ENCODE measurements around the gene BRSK2. TPM values are rescaled to one million over a fixed set of nuclear protein-coding genes. Genes with fewer than 3 reads are reported as not detected.

The BRSK2 gene
- total and polyA plus RNA-seq, 2 of the 4 experiments (the other 2 are of a cell fraction): 0.18 to 0.62 TPM

DNA sequence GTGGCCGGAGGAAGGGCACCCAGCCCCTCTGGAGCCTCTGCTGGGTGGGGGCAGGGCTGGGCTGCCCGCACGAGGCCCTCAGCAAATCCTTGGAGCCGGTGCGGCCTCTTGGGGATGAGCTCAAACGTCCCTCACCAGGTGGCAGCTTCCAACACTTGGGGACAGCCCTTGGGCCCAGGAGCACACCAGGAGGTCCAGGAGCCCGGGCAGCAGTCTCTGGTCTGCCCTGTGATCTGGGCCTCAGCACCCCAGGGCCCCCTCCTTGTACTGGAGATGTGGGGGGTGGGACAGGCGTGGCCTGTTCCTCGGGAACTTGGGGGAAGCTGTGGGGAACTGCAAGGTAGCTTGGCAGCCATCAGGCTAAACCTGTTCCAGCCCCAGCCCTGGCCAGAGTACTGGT lies 56.9 kb downstream of the BRSK2 start:
- Histone ChIP-seq H3K18ac (ENCODE audit: low read depth, low read length) (no peak overlapping the region), H3K14ac (replicated peaks; ENCODE audit: low read depth, low read length) (no peak overlapping the region), H2BK15ac (ENCODE audit: low read depth, low read length) (no peak overlapping the region), H2BK20ac (ENCODE audit: low read depth, low read length) (no peak overlapping the region), H2AFZ (replicated peaks; ENCODE audit: low read length, poor library complexity) (no peak overlapping the region), H3K23ac (ENCODE audit: low read depth, low read length) (no peak overlapping the region), H3K27ac (ENCODE audit: insufficient read depth, low read length) (no peak overlapping the region), H2BK5ac (ENCODE audit: low read depth, low read length, poor library complexity, severe bottlenecking) (no peak overlapping the region), H3K56ac (ENCODE audit: extremely low read depth, insufficient read depth, low read length) (no peak overlapping the region), H3K9ac (ENCODE audit: low read depth, low read length) (no peak overlapping the region), H3K79me1 (ENCODE audit: low read depth in 1 of 2, low read length in 2 of 2) (no peaks in the 10 kb centered on the region), H3K4ac (ENCODE audit: low read depth, low read length) (no peak overlapping the region), H3K36me3 (ENCODE audit: control insufficient read depth, insufficient read depth, low read length) (no peaks in the 10 kb centered on the region), H3K4me2 (ENCODE audit: low read depth, low read length) (no peak overlapping the region), H4K8ac (ENCODE audit: low read depth in 2 of 2, low read length in 2 of 2) (no peak overlapping the region), H3K27me3 (ENCODE audit: control insufficient read depth, insufficient read depth, low read length) (no peaks in the 10 kb centered on the region; the same call in 1 of the 2 replicates), H2AK9ac (replicated peaks; ENCODE audit: low read depth, low read length, poor library complexity) (no peak overlapping the region), H3K9me1 (ENCODE audit: insufficient read depth, low read length) (no peaks in the 10 kb centered on the region), H3K4me1 (ENCODE audit: control insufficient read depth, insufficient read depth, low read length) (no peaks in the 10 kb centered on the region), H3K9me3 (ENCODE audit: control insufficient read depth, insufficient read depth, low read length) (no peaks in the 10 kb centered on the region), H4K20me1 (ENCODE audit: insufficient read depth, low read length) (no peaks in the 10 kb centered on the region), H3K4me3 (ENCODE audit: insufficient read depth, low read depth, low read length) (no peak overlapping the region), H4K5ac (ENCODE audit: low read depth, low read length) (no peak overlapping the region), H4K91ac (ENCODE audit: insufficient read depth, low read depth, low read length) (no peak overlapping the region), H2AK5ac (ENCODE audit: low read depth, low read length) (no peak overlapping the region), H2BK120ac (ENCODE audit: low read depth, low read length) (no peak overlapping the region)
- dilution Hi-C loops (cut with HindIII; ENCODE audit: low sequenced_read_pairs, unreplicated experiment) (no loop called here), in situ Hi-C loops (cut with MboI; ENCODE audit: low sequenced_read_pairs) (no loop called here), intact Hi-C loops (cut with micrococcal nuclease) (no loop called here)
- TF ChIP-seq CEBPB (IDR thresholded peaks at IDR 0.05; ENCODE audit: low read depth, low read length): no peak
- TF ChIP-seq, protein P1, sequence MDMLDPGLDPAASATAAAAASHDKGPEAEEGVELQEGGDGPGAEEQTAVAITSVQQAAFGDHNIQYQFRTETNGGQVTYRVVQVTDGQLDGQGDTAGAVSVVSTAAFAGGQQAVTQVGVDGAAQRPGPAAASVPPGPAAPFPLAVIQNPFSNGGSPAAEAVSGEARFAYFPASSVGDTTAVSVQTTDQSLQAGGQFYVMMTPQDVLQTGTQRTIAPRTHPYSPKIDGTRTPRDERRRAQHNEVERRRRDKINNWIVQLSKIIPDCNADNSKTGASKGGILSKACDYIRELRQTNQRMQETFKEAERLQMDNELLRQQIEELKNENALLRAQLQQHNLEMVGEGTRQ (IDR thresholded peaks at IDR 0.05; ENCODE audit: low read depth, low read length): no peak
- no peak for TF ChIP-seq MAFK (IDR thresholded peaks at IDR 0.05; ENCODE audit: low read depth, low read length)
- TF ChIP-seq MAZ (IDR thresholded peaks at IDR 0.05; ENCODE audit: borderline replicate concordance, low read depth, low read length): no peak
- TF ChIP-seq RAD21 (IDR thresholded peaks at IDR 0.05; ENCODE audit: low read length): no peak
- TF ChIP-seq POLR2A (IDR thresholded peaks at IDR 0.05; ENCODE audit: low read depth, low read length): no peak
- TF ChIP-seq, protein P2, sequence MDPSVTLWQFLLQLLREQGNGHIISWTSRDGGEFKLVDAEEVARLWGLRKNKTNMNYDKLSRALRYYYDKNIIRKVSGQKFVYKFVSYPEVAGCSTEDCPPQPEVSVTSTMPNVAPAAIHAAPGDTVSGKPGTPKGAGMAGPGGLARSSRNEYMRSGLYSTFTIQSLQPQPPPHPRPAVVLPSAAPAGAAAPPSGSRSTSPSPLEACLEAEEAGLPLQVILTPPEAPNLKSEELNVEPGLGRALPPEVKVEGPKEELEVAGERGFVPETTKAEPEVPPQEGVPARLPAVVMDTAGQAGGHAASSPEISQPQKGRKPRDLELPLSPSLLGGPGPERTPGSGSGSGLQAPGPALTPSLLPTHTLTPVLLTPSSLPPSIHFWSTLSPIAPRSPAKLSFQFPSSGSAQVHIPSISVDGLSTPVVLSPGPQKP (IDR thresholded peaks at IDR 0.05; ENCODE audit: borderline replicate concordance, low read depth, low read length): no peak
- no peak for TF ChIP-seq CHD1 (IDR thresholded peaks at IDR 0.05; ENCODE audit: low read depth, low read length)
- TF ChIP-seq SMC3 (IDR thresholded peaks at IDR 0.05; ENCODE audit: low read depth, low read length): no peak
- TF ChIP-seq BHLHE40 (IDR thresholded peaks at IDR 0.05; ENCODE audit: low read depth, low read length): no peak
- TF ChIP-seq MXI1 (IDR thresholded peaks at IDR 0.05; ENCODE audit: borderline replicate concordance, low read depth, low read length): no peak
- TF ChIP-seq, protein P3, sequence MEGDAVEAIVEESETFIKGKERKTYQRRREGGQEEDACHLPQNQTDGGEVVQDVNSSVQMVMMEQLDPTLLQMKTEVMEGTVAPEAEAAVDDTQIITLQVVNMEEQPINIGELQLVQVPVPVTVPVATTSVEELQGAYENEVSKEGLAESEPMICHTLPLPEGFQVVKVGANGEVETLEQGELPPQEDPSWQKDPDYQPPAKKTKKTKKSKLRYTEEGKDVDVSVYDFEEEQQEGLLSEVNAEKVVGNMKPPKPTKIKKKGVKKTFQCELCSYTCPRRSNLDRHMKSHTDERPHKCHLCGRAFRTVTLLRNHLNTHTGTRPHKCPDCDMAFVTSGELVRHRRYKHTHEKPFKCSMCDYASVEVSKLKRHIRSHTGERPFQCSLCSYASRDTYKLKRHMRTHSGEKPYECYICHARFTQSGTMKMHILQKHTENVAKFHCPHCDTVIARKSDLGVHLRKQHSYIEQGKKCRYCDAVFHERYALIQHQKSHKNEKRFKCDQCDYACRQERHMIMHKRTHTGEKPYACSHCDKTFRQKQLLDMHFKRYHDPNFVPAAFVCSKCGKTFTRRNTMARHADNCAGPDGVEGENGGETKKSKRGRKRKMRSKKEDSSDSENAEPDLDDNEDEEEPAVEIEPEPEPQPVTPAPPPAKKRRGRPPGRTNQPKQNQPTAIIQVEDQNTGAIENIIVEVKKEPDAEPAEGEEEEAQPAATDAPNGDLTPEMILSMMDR (conservative IDR thresholded peaks at IDR 0.05; ENCODE audit: low read depth, low read length): no peak
- 69% methylated on average over 2 of the region's 9 CpGs; no CpG with 5 or more reads in 1 of the 2 experiments for WGBS, 2 experiments (ENCODE audit: extremely low coverage in 2 of 2, insufficient read length in 1 of 2)
- BruUV-seq (replicated peaks): no TSS peak
- no peak for DNase-seq
- no peak for ATAC-seq (ENCODE audit: low read depth)
- POLR2A ChIA-PET (ENCODE audit: unreplicated experiment): no interaction called here
- CTCF ChIA-PET: no interaction called here

Data from IMR-90 (cell line).